HepG2 (cell line): ENCODE data around the gene CHST11. TPM values are rescaled to one million over a fixed set of nuclear protein-coding genes. Genes with fewer than 3 reads are reported as not detected.

Experiments
- ATAC-seq: fragments of 200-7000 bp; cut with Tn5 transposase; 3 replicates; pipeline ENCODE4 v1.9.1; 2020; ENCODE audit warnings: mild to moderate bottlenecking, moderate library complexity
- BruUV-seq: library from RNA; stranded (reverse); fragments of 400-500 nt; replicated peaks from 2 replicates; lab custom pipeline; 2021; lab: Mats Ljungman, UMichigan
- CTCF ChIA-PET: fragments of 300-600 bp; formaldehyde crosslinking; extraction: SDS; loops from one replicate; lab custom pipeline; 2021; ENCODE audit warnings: low total read pairs, inconsistent platforms, low intra/inter-chr PET ratio; lab: Yijun Ruan, JAX
- POLR2A ChIA-PET: fragments of 350-600 bp; sonication (Branson Sonifier 250); formaldehyde crosslinking; loops from one replicate; lab custom pipeline; 2020; ENCODE audit warnings: antibody characterized with exemption, inconsistent platforms; lab: Yijun Ruan, JAX
- DNase-seq: peaks from one replicate; pipeline ENCODE4 v3.0.0-alpha.2; 2015; ENCODE audit warnings: low spot score
- FAIRE-seq: peaks from 3 replicates; lab custom pipeline; 2011; peaks lifted over from hg19 to GRCh38; lab: Jason Lieb, UNC
- H2AFZ ChIP-seq: one replicate; pipeline ENCODE4 v1.6.1; 2011; ENCODE audit warnings: low read length, inconsistent platforms
- H3K27ac ChIP-seq: fragments of 300-600 bp; 3 replicates; pipeline ENCODE4 v1.8.0; 2011; ENCODE audit warnings: mixed run types, mild to moderate bottlenecking, mixed read lengths, low read length, inconsistent platforms; ENCODE audit not compliant: insufficient read depth; ENCODE audit errors: extremely low read length
- H3K27me3 ChIP-seq, 2 experiments: fragments of 200-600 bp in 1 of 2; 2 replicates in 1 of 2; 3 replicates in 1 of 2; pipeline versions ENCODE4 v1.6.0 to v1.8.0; 2011; ENCODE audit warnings: low read length in 2 of 2, mild to moderate bottlenecking in 2 of 2, moderate library complexity in 2 of 2, inconsistent platforms in 1 of 2; ENCODE audit not compliant: insufficient read depth in 2 of 2, control insufficient read depth in 1 of 2
- H3K36me3 ChIP-seq, 2 experiments: fragments of 200-600 bp in 1 of 2; replicated peaks in 1 of 2; 2 replicates in 1 of 2; 3 replicates in 1 of 2; pipeline versions ENCODE4 v1.5.1 to v1.8.0; 2011; ENCODE audit warnings: low read length in 2 of 2, inconsistent platforms in 1 of 2; ENCODE audit not compliant: insufficient read depth in 2 of 2, control insufficient read depth in 1 of 2
- H3K4me1 ChIP-seq: 2 replicates; pipeline ENCODE4 v1.5.1; 2012; ENCODE audit warnings: low read length, inconsistent platforms; ENCODE audit not compliant: insufficient read depth
- H3K4me2 ChIP-seq: 2 replicates; pipeline ENCODE4 v1.6.0; 2011; ENCODE audit warnings: low read depth, low read length, inconsistent platforms
- H3K4me3 ChIP-seq, 3 experiments: fragments of 200-600 bp in 1 of 3; sonication (generic), shearing (Covaris generic) in 1 of 3; replicated peaks in 1 of 3; 2 replicates each; pipeline ENCODE4 v1.5.1; 2011 to 2016; ENCODE audit warnings: low read length in 3 of 3, inconsistent platforms in 2 of 3, low read depth in 2 of 3, mild to moderate bottlenecking in 2 of 3, control low read depth in 1 of 3, mixed read lengths in 1 of 3; ENCODE audit not compliant: insufficient read depth in 1 of 3
- H3K79me2 ChIP-seq: one replicate; pipeline ENCODE4 v1.6.1; 2011; ENCODE audit warnings: low read length, inconsistent platforms; ENCODE audit not compliant: insufficient read depth
- H3K9ac ChIP-seq: 2 replicates; pipeline ENCODE4 v1.6.0; 2011; ENCODE audit warnings: mild to moderate bottlenecking, low read depth, low read length, inconsistent platforms; ENCODE audit not compliant: insufficient read depth
- H3K9me3 ChIP-seq: 2 replicates; pipeline ENCODE4 v1.5.1; 2012; ENCODE audit warnings: mild to moderate bottlenecking, low read length
- H4K20me1 ChIP-seq: 2 replicates; pipeline ENCODE4 v1.6.0; 2011; ENCODE audit warnings: inconsistent platforms, mild to moderate bottlenecking, low read length, moderate library complexity; ENCODE audit not compliant: insufficient read depth
- CEBPB ChIP-seq: IDR thresholded peaks from 2 replicates; pipeline ENCODE4 v1.6.1; 2011; ENCODE audit warnings: low read depth, low read length, improper control_type of control experiment, borderline replicate concordance
- MAFF ChIP-seq: IDR thresholded peaks from 2 replicates; pipeline ENCODE4 v1.6.1; 2011; ENCODE audit warnings: low read depth, low read length, improper control_type of control experiment
- POLR2AphosphoS5 ChIP-seq: IDR thresholded peaks from 2 replicates; pipeline ENCODE4 v1.6.1; 2012; ENCODE audit warnings: low read depth, low read length
- SNAPC4 ChIP-seq: sonication (generic); formaldehyde crosslinking; IDR thresholded peaks from 2 replicates; pipeline ENCODE4 v1.4.0; 2020; ENCODE audit warnings: mild to moderate bottlenecking, missing genetic modification reagents
- ZNF20 ChIP-seq: sonication (generic); formaldehyde crosslinking; IDR thresholded peaks from 2 replicates; pipeline ENCODE4 v1.4.0; 2020; ENCODE audit warnings: mild to moderate bottlenecking, moderate library complexity, missing genetic modification reagents
- ZNF570 ChIP-seq: sonication (generic); formaldehyde crosslinking; IDR thresholded peaks from 2 replicates; pipeline ENCODE4 v1.4.0; 2020; ENCODE audit warnings: mild to moderate bottlenecking, missing genetic modification reagents, borderline replicate concordance
- ZNF773 ChIP-seq: sonication (generic); formaldehyde crosslinking; IDR thresholded peaks from 2 replicates; pipeline ENCODE4 v1.4.0; 2020; ENCODE audit warnings: missing genetic modification reagents, borderline replicate concordance
- ZSCAN12 ChIP-seq: sonication (generic); formaldehyde crosslinking; IDR thresholded peaks from 2 replicates; pipeline ENCODE4 v1.9.0; 2021; ENCODE audit warnings: mild to moderate bottlenecking, missing genetic modification reagents
- whole genome bisulfite sequencing: methylation state at CpG from one replicate; pipeline ENCODE4 v1.1.6; 2017; ENCODE audit warnings: low lambda C conversion rate; 5-methylcytosine and 5-hydroxymethylcytosine counted together
- in situ Hi-C: cut with HindIII; loops from 2 replicates; pipeline ENCODE4 v1.10.0; 2017; ENCODE audit warnings: low pct_unique_long_range_greater_than_20kb; ENCODE audit not compliant: extremely low pct_ligation_motif_present
- intact Hi-C: fragments of 100-400 bp; cut with micrococcal nuclease; formaldehyde crosslinking; loops from one replicate; pipeline ENCODE4 v1.10.0; 2022; ENCODE audit not compliant: unreplicated experiment
- polyA plus RNA-seq, 8 experiments: library from polyadenylated mRNA; depleted of rRNA in 3 of 8; stranded (reverse) in 7 of 8; unstranded in 1 of 8; fragments of >200 nt; fragmentation: Illumina TruSeq in 4 of 8; extraction: Trizol in 4 of 8; gene quantifications; 2 replicates each; pipeline versions ENCODE4 v1.2.1 to v1.2.3, GENCODE V29; 2011 to 2016; ENCODE audit warnings: low read depth in 4 of 8, missing spikeins in 1 of 8, mixed read lengths in 1 of 8; ENCODE audit not compliant: insufficient read depth in 1 of 8
- total RNA-seq, 5 experiments: library from RNA; depleted of rRNA; stranded (reverse); fragments of >200 nt; fragmentation: Illumina TruSeq; extraction: Trizol; gene quantifications; 2 replicates each; pipeline ENCODE4 v1.2.3, GENCODE V29; 2016; ENCODE audit warnings: low read depth in 1 of 5

Gene CHST11
- total and polyA plus RNA-seq, 2 of the 13 experiments (the other 11 are each of a cell fraction or from before 2014, with no cell fraction given), result 0.15 TPM; not detected in 1

- intact Hi-C loops (no loop called here), in situ Hi-C loops (no loop called here)
- WGBS, result 29% methylated on average over 6 of the region's 6 CpGs
- Histone ChIP-seq H3K9me3 (no peaks in the 10 kb centered on the region), H4K20me1 (no peaks in the 10 kb centered on the region), H2AFZ (no peak overlapping the region), H3K4me1 (no peaks in the 10 kb centered on the region), H3K36me3 (no peaks in the 10 kb centered on the region), H3K27ac (no peak overlapping the region), H3K4me2 (no peak overlapping the region), H3K79me2 (no peaks in the 10 kb centered on the region), H3K4me3 (no peak overlapping the region), H3K27me3 (peaks cover 4 to 18% of the 10 kb centered on the region in 2 experiments; a peak in 2 of 5 replicates), H3K9ac (no peak overlapping the region)
- ChIA-PET POLR2A (no interaction called here), CTCF (no interaction called here)
- FAIRE-seq (no peak), DNase-seq (no peak), ATAC-seq (no peak)
- BruUV-seq, result no TSS peak
- TF ChIP-seq ZNF20 (CRISPR knock-in tag) (no peak), ZNF570 (no peak), POLR2AphosphoS5 (no peak), ZNF773 (CRISPR knock-in tag) (no peak), ZSCAN12 (CRISPR knock-in tag) (no peak), MAFF (no peak), CEBPB (no peak), SNAPC4 (no peak)
These were observed 283.9 kb downstream of the CHST11 start for GRCh38 chr12:104740668-104741067.
